A549 (cell line): ENCODE measurements around the gene UMAD1. TPM values are rescaled to one million over a fixed set of nuclear protein-coding genes. Genes with fewer than 3 reads are reported as not detected.

ENCODE experiments used
- ATAC-seq, 2 experiments: fragments of 200-7000 bp in 1 of 2; fragments of >200 bp in 1 of 2; cut with Nextera tagmentation in 1 of 2; cut with Tn5 transposase in 1 of 2; 3 replicates each; pipeline versions ENCODE4 v1.8.0 to v1.9.1; 2018 to 2020; ENCODE audit warnings: mild to moderate bottlenecking in 1 of 2, moderate library complexity in 1 of 2
- CTCF ChIA-PET: fragments of 300-600 bp; sonication (Branson Sonifier 250); formaldehyde crosslinking; extraction: SDS; loops from one replicate; lab custom pipeline; 2021; ENCODE audit warnings: antibody characterized with exemption, inconsistent platforms; lab: Yijun Ruan, JAX
- POLR2A ChIA-PET: fragments of 350-600 bp; formaldehyde crosslinking; extraction: SDS; loops from one replicate; lab custom pipeline; 2021; ENCODE audit warnings: antibody characterized with exemption, inconsistent platforms; lab: Yijun Ruan, JAX
- DNase-seq, 2 experiments: peaks; one replicate each; pipeline versions ENCODE4 v3.0.0 to v3.0.0-alpha.2; 2011 to 2016; ENCODE audit warnings: low read depth in 1 of 2, low spot score in 1 of 2
- FAIRE-seq: peaks from 2 replicates; lab custom pipeline; 2011; peaks lifted over from hg19 to GRCh38; lab: Jason Lieb, UNC
- H3K27ac ChIP-seq, 2 experiments: fragments of >200 bp; sonication (Bioruptor Twin); formaldehyde crosslinking; 3 replicates each; pipeline ENCODE4 v1.5.1; 2016 to 2017
- H3K4me1 ChIP-seq: fragments of >200 bp; sonication (Bioruptor Twin); formaldehyde crosslinking; 3 replicates; pipeline ENCODE4 v1.6.1; 2016
- H3K4me2 ChIP-seq: fragments of >200 bp; sonication (Bioruptor Twin); formaldehyde crosslinking; 3 replicates; pipeline ENCODE4 v1.6.1; 2016
- H3K4me3 ChIP-seq: fragments of >200 bp; sonication (Bioruptor Twin); formaldehyde crosslinking; 3 replicates; pipeline ENCODE4 v1.5.1; 2016
- H3K9me3 ChIP-seq: fragments of >200 bp; sonication (Bioruptor Twin); formaldehyde crosslinking; 3 replicates; pipeline ENCODE4 v1.6.1; 2016
- CBX8 ChIP-seq: fragments of 200-600 bp; sonication (generic); IDR thresholded peaks from 2 replicates; pipeline ENCODE4 v1.6.1; 2016
- EHF ChIP-seq: fragments of 250-450 bp; sonication (Bioruptor Pico); IDR thresholded peaks from 2 replicates; pipeline ENCODE4 v1.5.0; 2020; ENCODE audit warnings: mild to moderate bottlenecking
- EHMT2 ChIP-seq: fragments of 200-600 bp; sonication (generic); IDR thresholded peaks from 2 replicates; pipeline ENCODE4 v1.6.1; 2016; ENCODE audit warnings: antibody characterized with exemption, low read depth, mild to moderate bottlenecking, moderate library complexity
- EP300 ChIP-seq, 2 experiments: fragments of >200 bp; sonication (Bioruptor Twin); formaldehyde crosslinking; IDR thresholded peaks; 2 replicates in 1 of 2; 3 replicates in 1 of 2; pipeline ENCODE4 v1.6.1; 2016 to 2017
- ESRRA ChIP-seq: fragments of 150-350 bp; IDR thresholded peaks from 2 replicates; pipeline ENCODE4 v1.6.1; 2014; ENCODE audit warnings: mild to moderate bottlenecking, low read length, borderline replicate concordance
- FOSB ChIP-seq: fragments of 250-450 bp; sonication (Bioruptor Pico); IDR thresholded peaks from 2 replicates; pipeline ENCODE4 v1.5.0; 2020; ENCODE audit warnings: mild to moderate bottlenecking, moderate library complexity
- GATA3 ChIP-seq: IDR thresholded peaks from 2 replicates; pipeline ENCODE4 v1.6.1; 2012; ENCODE audit warnings: borderline replicate concordance
- HDAC2 ChIP-seq: fragments of 200-600 bp; sonication (generic); IDR thresholded peaks from 2 replicates; pipeline ENCODE4 v1.6.1; 2016
- HEYL ChIP-seq: fragments of 250-450 bp; sonication (Bioruptor Pico); IDR thresholded peaks from 2 replicates; pipeline ENCODE4 v1.8.0; 2021; ENCODE audit warnings: mild to moderate bottlenecking, moderate library complexity
- KDM5A ChIP-seq: fragments of 200-600 bp; sonication (generic); IDR thresholded peaks from 2 replicates; pipeline ENCODE4 v1.6.1; 2016; ENCODE audit warnings: antibody characterized with exemption, mild to moderate bottlenecking
- NPAS2 ChIP-seq: fragments of 250-450 bp; sonication (Bioruptor Pico); IDR thresholded peaks from 2 replicates; pipeline ENCODE4 v1.8.0; 2022; ENCODE audit warnings: mild to moderate bottlenecking, moderate library complexity, borderline replicate concordance
- NR3C1 ChIP-seq: fragments of >200 bp; sonication (Bioruptor Twin); formaldehyde crosslinking; IDR thresholded peaks from 3 replicates; pipeline ENCODE4 v1.6.1; 2017
- PHF8 ChIP-seq: fragments of 200-600 bp; sonication (generic); IDR thresholded peaks from 2 replicates; pipeline ENCODE4 v1.6.1; 2016; ENCODE audit warnings: low read depth, mild to moderate bottlenecking, antibody characterized with exemption, moderate library complexity, borderline replicate concordance
- RARB ChIP-seq: fragments of 250-450 bp; sonication (Bioruptor Pico); IDR thresholded peaks from 2 replicates; pipeline ENCODE4 v1.8.0; 2021; ENCODE audit warnings: mild to moderate bottlenecking, moderate library complexity
- RCOR1 ChIP-seq: fragments of 150-350 bp; IDR thresholded peaks from 2 replicates; pipeline ENCODE4 v1.6.1; 2014; ENCODE audit warnings: antibody characterized with exemption, low read length, low read depth
- TP53 ChIP-seq: fragments of 250-450 bp; sonication (Bioruptor Pico); IDR thresholded peaks from 2 replicates; pipeline ENCODE4 v1.5.0; 2021; ENCODE audit warnings: mild to moderate bottlenecking, moderate library complexity
- ZC3H11A ChIP-seq: fragments of 450-650 bp; IDR thresholded peaks from 2 replicates; pipeline ENCODE4 v1.6.1; 2014; ENCODE audit warnings: antibody characterized with exemption, mild to moderate bottlenecking
- ZSCAN20 ChIP-seq: fragments of 250-450 bp; sonication (Bioruptor Pico); IDR thresholded peaks from 2 replicates; pipeline ENCODE4 v1.8.0; 2022; ENCODE audit warnings: mild to moderate bottlenecking, moderate library complexity
- WGBS: methylation state at CpG from one replicate; pipeline ENCODE4 v1.1.6; 2017; ENCODE audit errors: missing lambda C conversion rate; 5-methylcytosine and 5-hydroxymethylcytosine counted together
- polyA plus RNA-seq, 4 experiments: library from polyadenylated mRNA; depleted of rRNA in 3 of 4; stranded (reverse); fragments of >200 nt; fragmentation: RNase III in 1 of 4; extraction: RNeasy Plus Mini Kit Qiagen cat#74134 plus additional on column Dnase treatment in 1 of 4; gene quantifications; 2 replicates in 3 of 4; 3 replicates in 1 of 4; pipeline ENCODE4 v1.2.3, GENCODE V29; 2011 to 2017
- TF ChIP-seq, protein P1 (sequence below): IDR thresholded peaks from 2 replicates; pipeline ENCODE4 v1.6.1; 2012; ENCODE audit warnings: low read depth, borderline replicate concordance
- TF ChIP-seq, protein P2 (sequence below): fragments of 200-600 bp; sonication (generic); IDR thresholded peaks from 2 replicates; pipeline ENCODE4 v1.6.1; 2016; ENCODE audit warnings: antibody characterized with exemption, mild to moderate bottlenecking, moderate library complexity
- TF ChIP-seq, protein P3 (sequence below): fragments of >200 bp; sonication (Bioruptor Twin); formaldehyde crosslinking; IDR thresholded peaks from 3 replicates; pipeline ENCODE4 v1.5.1; 2016
- TF ChIP-seq, protein P4 (sequence below): fragments of 150-350 bp; IDR thresholded peaks from 2 replicates; pipeline ENCODE4 v1.6.1; 2014; ENCODE audit warnings: low read depth, mild to moderate bottlenecking, low read length

The UMAD1 gene
- polyA plus RNA-seq, 2 of the 4 experiments (the other 2 are of a cell fraction), result 21.4 to 46.4 TPM

DNA sequence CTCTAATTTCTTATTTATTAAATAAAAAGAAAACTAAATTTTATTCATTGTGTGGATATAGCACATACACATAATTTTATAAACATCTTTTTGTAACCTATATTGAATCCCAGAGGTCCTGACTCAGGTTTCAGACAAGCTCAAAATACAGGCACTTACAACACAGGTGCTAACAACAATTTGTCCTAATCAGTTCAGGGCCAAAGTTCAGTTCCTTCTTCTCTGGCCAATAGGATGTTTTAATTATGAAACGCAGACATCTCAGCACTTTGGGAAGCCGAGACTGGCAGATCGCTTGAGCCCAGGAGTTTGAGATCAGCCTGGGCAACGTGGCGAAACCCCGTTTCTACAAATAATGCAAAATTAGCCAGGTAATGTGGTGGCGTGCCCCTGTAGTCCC, 62.9 kb downstream of the UMAD1 start:
- Histone ChIP-seq H3K4me2 (no peak overlapping the region), H3K4me1 (peaks cover 11% of the 10 kb centered on the region; the same call in 2 of the 3 replicates), H3K9me3 (no peaks in the 10 kb centered on the region), H3K27ac (no peak overlapping the region), H3K4me3 (no peak overlapping the region)
- FAIRE-seq (no peak), DNase-seq (no peak), ATAC-seq (no peak)
- POLR2A ChIA-PET, result no interaction called here
- CTCF ChIA-PET, result interaction anchor here (1.3 kb wide), 1 partner anchor 11 kb away, joined by 3 read pairs; no protein-coding TSS in a partner anchor
- 94% methylated on average over 7 of the region's 7 CpGs for WGBS
- TF ChIP-seq EP300 (IDR thresholded peaks at IDR 0.05), result no peak
- no peak for TF ChIP-seq GATA3
- TF ChIP-seq, protein P1, sequence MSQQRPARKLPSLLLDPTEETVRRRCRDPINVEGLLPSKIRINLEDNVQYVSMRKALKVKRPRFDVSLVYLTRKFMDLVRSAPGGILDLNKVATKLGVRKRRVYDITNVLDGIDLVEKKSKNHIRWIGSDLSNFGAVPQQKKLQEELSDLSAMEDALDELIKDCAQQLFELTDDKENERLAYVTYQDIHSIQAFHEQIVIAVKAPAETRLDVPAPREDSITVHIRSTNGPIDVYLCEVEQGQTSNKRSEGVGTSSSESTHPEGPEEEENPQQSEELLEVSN, result no peak
- TF ChIP-seq ZC3H11A, result no peak
- no peak for TF ChIP-seq NPAS2 (CRISPR knock-in tag)
- no peak for TF ChIP-seq HEYL (CRISPR knock-in tag)
- TF ChIP-seq ZSCAN20 (CRISPR knock-in tag), result no peak
- no peak for TF ChIP-seq CBX8
- TF ChIP-seq EHF, result no peak
- TF ChIP-seq EHMT2, result no peak
- TF ChIP-seq ESRRA, result no peak

DNA sequence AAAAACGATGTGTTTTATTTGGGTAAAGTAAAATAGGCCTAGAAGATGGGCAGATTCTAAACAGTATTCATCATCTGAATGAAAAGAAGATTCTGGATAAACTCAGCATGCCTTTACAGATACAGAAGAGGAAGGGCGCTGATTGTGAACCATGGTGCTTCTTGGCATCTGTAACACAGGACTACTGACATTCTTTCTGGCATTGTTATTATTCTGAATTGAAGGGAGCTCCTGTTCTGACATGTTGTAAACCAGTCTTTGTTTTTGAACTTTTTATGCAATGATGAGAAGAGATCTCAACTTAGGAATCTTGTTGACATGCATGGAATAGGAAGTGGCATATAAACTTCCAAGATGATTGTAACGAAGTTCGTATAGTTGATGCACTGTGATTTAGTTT, 64.3 kb downstream of the UMAD1 start:
- DNase-seq, result no peak
- ChIA-PET CTCF (no interaction called here), POLR2A (interaction anchor here (0.6 kb wide), 1 partner anchor 8 kb away, joined by 3 read pairs; no protein-coding TSS in a partner anchor)
- H3K4me1 ChIP-seq, result peaks cover 11% of the 10 kb centered on the region; the same call in 2 of the 3 replicates
- no peak for FAIRE-seq
- TF ChIP-seq PHF8 (no peak), NR3C1 (no peak), NPAS2 (CRISPR knock-in tag) (no peak), KDM5A (no peak), HDAC2 (no peak), RARB (CRISPR knock-in tag) (no peak), FOSB (CRISPR knock-in tag) (no peak), TP53 (CRISPR knock-in tag) (no peak), RCOR1 (no peak)
- TF ChIP-seq, protein P2, sequence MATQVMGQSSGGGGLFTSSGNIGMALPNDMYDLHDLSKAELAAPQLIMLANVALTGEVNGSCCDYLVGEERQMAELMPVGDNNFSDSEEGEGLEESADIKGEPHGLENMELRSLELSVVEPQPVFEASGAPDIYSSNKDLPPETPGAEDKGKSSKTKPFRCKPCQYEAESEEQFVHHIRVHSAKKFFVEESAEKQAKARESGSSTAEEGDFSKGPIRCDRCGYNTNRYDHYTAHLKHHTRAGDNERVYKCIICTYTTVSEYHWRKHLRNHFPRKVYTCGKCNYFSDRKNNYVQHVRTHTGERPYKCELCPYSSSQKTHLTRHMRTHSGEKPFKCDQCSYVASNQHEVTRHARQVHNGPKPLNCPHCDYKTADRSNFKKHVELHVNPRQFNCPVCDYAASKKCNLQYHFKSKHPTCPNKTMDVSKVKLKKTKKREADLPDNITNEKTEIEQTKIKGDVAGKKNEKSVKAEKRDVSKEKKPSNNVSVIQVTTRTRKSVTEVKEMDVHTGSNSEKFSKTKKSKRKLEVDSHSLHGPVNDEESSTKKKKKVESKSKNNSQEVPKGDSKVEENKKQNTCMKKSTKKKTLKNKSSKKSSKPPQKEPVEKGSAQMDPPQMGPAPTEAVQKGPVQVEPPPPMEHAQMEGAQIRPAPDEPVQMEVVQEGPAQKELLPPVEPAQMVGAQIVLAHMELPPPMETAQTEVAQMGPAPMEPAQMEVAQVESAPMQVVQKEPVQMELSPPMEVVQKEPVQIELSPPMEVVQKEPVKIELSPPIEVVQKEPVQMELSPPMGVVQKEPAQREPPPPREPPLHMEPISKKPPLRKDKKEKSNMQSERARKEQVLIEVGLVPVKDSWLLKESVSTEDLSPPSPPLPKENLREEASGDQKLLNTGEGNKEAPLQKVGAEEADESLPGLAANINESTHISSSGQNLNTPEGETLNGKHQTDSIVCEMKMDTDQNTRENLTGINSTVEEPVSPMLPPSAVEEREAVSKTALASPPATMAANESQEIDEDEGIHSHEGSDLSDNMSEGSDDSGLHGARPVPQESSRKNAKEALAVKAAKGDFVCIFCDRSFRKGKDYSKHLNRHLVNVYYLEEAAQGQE, result no peak
- TF ChIP-seq, protein P3, sequence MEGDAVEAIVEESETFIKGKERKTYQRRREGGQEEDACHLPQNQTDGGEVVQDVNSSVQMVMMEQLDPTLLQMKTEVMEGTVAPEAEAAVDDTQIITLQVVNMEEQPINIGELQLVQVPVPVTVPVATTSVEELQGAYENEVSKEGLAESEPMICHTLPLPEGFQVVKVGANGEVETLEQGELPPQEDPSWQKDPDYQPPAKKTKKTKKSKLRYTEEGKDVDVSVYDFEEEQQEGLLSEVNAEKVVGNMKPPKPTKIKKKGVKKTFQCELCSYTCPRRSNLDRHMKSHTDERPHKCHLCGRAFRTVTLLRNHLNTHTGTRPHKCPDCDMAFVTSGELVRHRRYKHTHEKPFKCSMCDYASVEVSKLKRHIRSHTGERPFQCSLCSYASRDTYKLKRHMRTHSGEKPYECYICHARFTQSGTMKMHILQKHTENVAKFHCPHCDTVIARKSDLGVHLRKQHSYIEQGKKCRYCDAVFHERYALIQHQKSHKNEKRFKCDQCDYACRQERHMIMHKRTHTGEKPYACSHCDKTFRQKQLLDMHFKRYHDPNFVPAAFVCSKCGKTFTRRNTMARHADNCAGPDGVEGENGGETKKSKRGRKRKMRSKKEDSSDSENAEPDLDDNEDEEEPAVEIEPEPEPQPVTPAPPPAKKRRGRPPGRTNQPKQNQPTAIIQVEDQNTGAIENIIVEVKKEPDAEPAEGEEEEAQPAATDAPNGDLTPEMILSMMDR, result no peak
- TF ChIP-seq, protein P4, sequence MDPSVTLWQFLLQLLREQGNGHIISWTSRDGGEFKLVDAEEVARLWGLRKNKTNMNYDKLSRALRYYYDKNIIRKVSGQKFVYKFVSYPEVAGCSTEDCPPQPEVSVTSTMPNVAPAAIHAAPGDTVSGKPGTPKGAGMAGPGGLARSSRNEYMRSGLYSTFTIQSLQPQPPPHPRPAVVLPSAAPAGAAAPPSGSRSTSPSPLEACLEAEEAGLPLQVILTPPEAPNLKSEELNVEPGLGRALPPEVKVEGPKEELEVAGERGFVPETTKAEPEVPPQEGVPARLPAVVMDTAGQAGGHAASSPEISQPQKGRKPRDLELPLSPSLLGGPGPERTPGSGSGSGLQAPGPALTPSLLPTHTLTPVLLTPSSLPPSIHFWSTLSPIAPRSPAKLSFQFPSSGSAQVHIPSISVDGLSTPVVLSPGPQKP, result no peak
- no peaks in the 10 kb centered on the region for H3K9me3 ChIP-seq
- H3K27ac ChIP-seq, result no peak overlapping the region
- 90% methylated on average over 4 of the region's 4 CpGs for WGBS
- no peak overlapping the region for H3K4me2 ChIP-seq
- ATAC-seq, result no peak
- H3K4me3 ChIP-seq, result no peak overlapping the region
